Measurements from ENCODE around the gene F10.

F10 gene

GRCh38 chr13:113157929-113158747 lies 35.5 kb downstream of the F10 start, which contains the start of gene PROZ:
Gene PROZ, plus strand, starts transcription at chr13:113158648. Its CDS starts 13 bp downstream, at chr13:113158661.
- no peak for DNase-seq (ENCODE audit: low read depth in 1 of 2, low spot score in 1 of 2)
- TF ChIP-seq POLR2AphosphoS5 (IDR thresholded peaks at IDR 0.05; ENCODE audit: low read depth) (no peak), GABPA (IDR thresholded peaks at IDR 0.05; ENCODE audit: low read depth) (no peak), REST (IDR thresholded peaks at IDR 0.05; ENCODE audit: insufficient replicate concordance, low read depth) (no peak), SPI1 (IDR thresholded peaks at IDR 0.05; ENCODE audit: borderline replicate concordance, low read depth) (no peak), CTCF (IDR thresholded peaks at IDR 0.05; ENCODE audit: insufficient read depth, low read length) (no peak)
- peaks cover 5% of the 10 kb centered on the region for H3K27me3 ChIP-seq (ENCODE audit: insufficient read depth, poor library complexity, severe bottlenecking)
- H3K4me3 ChIP-seq (replicated peaks; ENCODE audit: insufficient read depth, low read length) = no peak within 1 kb of the TSS
- no peak within 1 kb of the TSS for H3K27ac ChIP-seq (replicated peaks)

- H3K27ac ChIP-seq (replicated peaks) = no peak overlapping the region
- no peak for TF ChIP-seq GABPA (IDR thresholded peaks at IDR 0.05; ENCODE audit: low read depth)
- TF ChIP-seq CTCF (IDR thresholded peaks at IDR 0.05; ENCODE audit: insufficient read depth, low read length) = no peak
- TF ChIP-seq POLR2AphosphoS5 (IDR thresholded peaks at IDR 0.05; ENCODE audit: low read depth) = no peak
- TF ChIP-seq REST (IDR thresholded peaks at IDR 0.05; ENCODE audit: insufficient replicate concordance, low read depth) = no peak
- TF ChIP-seq SPI1 (IDR thresholded peaks at IDR 0.05; ENCODE audit: borderline replicate concordance, low read depth) = no peak
- H3K4me3 ChIP-seq (replicated peaks; ENCODE audit: insufficient read depth, low read length) = no peak overlapping the region
- peaks cover 11% of the 10 kb centered on the region for H3K27me3 ChIP-seq (ENCODE audit: insufficient read depth, poor library complexity, severe bottlenecking)
- no peak for DNase-seq (ENCODE audit: low read depth in 1 of 2, low spot score in 1 of 2)
Measured at GRCh38 chr13:113158946-113159345, 36.3 kb downstream of the F10 start.

GRCh38 chr13:113159701-113160100 lies 37.1 kb downstream of the F10 start:
- no peak for DNase-seq (ENCODE audit: low read depth in 1 of 2, low spot score in 1 of 2)

DNA sequence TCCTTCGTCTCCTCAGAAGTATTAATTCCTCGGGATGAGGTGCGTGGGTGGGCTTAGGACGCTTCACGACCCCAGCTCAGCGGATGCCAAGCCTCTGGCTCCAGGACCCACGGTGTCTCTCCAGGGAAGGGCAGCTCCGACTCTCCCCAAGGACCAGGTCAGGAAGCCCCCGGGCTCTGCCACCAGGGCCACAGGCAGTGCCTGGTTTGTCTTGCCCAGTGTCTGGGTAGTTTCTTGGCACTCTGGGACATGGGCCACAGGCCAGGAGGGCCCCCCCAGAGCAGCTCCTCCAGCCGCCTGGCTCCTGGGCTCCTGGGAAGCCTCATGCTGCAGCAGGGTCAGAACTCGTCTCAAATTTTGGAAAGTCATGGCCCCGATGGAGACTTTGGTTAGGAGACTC lies 38.4 kb downstream of the F10 start:
- no peak for DNase-seq (ENCODE audit: low read depth in 1 of 2, low spot score in 1 of 2)
- Histone ChIP-seq H3K27me3 (ENCODE audit: insufficient read depth, poor library complexity, severe bottlenecking) (peaks cover 14% of the 10 kb centered on the region), H3K27ac (replicated peaks) (no peak overlapping the region), H3K4me3 (replicated peaks; ENCODE audit: insufficient read depth, low read length) (no peak overlapping the region)
- no peak for TF ChIP-seq REST (IDR thresholded peaks at IDR 0.05; ENCODE audit: insufficient replicate concordance, low read depth)
- no peak for TF ChIP-seq POLR2AphosphoS5 (IDR thresholded peaks at IDR 0.05; ENCODE audit: low read depth)
- no peak for TF ChIP-seq SPI1 (IDR thresholded peaks at IDR 0.05; ENCODE audit: borderline replicate concordance, low read depth)
- no peak for TF ChIP-seq CTCF (IDR thresholded peaks at IDR 0.05; ENCODE audit: insufficient read depth, low read length)
- no peak for TF ChIP-seq GABPA (IDR thresholded peaks at IDR 0.05; ENCODE audit: low read depth)

More at GRCh38 chr13:113159701-113160100, 37.1 kb downstream of the F10 start:
- no peak for TF ChIP-seq SPI1 (IDR thresholded peaks at IDR 0.05; ENCODE audit: borderline replicate concordance, low read depth)
- H3K4me3 ChIP-seq (replicated peaks; ENCODE audit: insufficient read depth, low read length) = no peak overlapping the region
- no peak overlapping the region for H3K27ac ChIP-seq (replicated peaks)
- H3K27me3 ChIP-seq (ENCODE audit: insufficient read depth, poor library complexity, severe bottlenecking) = peaks cover 11% of the 10 kb centered on the region
